ENCODE data around the gene SAYSD1. TPM values are rescaled to one million over a fixed set of nuclear protein-coding genes. Genes with fewer than 3 reads are reported as not detected.

Gene SAYSD1
- total and polyA plus RNA-seq, 2 experiments from 2014 or later = 8.2 to 10.0 TPM

DNA sequence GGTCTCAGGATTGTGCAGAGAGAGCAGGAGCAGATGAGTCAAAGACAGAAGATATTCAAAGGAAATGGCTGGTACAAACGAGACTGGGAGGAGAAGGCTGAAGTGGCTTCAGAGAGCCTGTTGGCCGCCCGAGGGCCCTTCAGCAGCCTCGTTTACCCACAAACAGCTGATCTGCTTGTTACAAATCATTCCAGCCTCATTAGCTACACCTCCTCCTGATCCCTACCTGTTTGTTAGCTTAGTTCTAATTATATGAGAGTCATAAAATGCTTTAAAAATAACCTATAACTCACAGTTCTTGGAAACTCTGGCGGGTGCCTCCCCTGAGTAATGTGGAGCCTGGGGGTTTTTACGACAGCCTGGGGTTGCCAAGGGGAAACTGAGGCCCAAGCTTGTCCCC, 53.8 kb downstream of the SAYSD1 start:
- no peak overlapping the region for H3K4me3 ChIP-seq
- Mint-ChIP-seq H3K27ac (no peak overlapping the region), H3K36me3 (ENCODE audit: low read depth) (peaks cover 3% of the 10 kb centered on the region; the same call in 2 of the 3 replicates), H3K4me3 (no peak overlapping the region), H3K27me3 (ENCODE audit: insufficient read depth, low read depth, poor library complexity) (peaks cover 4% of the 10 kb centered on the region), H3K9me3 (no peaks in the 10 kb centered on the region), H3K4me1 (no peaks in the 10 kb centered on the region)
- H3K4me2 ChIP-seq = no peak overlapping the region
- ATAC-seq = no peak
- no peaks in the 10 kb centered on the region for H3K79me2 ChIP-seq (replicated peaks; ENCODE audit: insufficient read depth)
- TF ChIP-seq JUNB (IDR thresholded peaks at IDR 0.05; ENCODE audit: unreplicated experiment) = no peak
- no peak for TF ChIP-seq NANOG (IDR thresholded peaks at IDR 0.05; ENCODE audit: borderline replicate concordance)
- TF ChIP-seq CREB1 (CRISPR knock-in tag; IDR thresholded peaks at IDR 0.05; ENCODE audit: low read depth) = no peak
- no peak for TF ChIP-seq EZH2 (IDR thresholded peaks at IDR 0.05; ENCODE audit: low read depth, unreplicated experiment)
- TF ChIP-seq, protein P1, sequence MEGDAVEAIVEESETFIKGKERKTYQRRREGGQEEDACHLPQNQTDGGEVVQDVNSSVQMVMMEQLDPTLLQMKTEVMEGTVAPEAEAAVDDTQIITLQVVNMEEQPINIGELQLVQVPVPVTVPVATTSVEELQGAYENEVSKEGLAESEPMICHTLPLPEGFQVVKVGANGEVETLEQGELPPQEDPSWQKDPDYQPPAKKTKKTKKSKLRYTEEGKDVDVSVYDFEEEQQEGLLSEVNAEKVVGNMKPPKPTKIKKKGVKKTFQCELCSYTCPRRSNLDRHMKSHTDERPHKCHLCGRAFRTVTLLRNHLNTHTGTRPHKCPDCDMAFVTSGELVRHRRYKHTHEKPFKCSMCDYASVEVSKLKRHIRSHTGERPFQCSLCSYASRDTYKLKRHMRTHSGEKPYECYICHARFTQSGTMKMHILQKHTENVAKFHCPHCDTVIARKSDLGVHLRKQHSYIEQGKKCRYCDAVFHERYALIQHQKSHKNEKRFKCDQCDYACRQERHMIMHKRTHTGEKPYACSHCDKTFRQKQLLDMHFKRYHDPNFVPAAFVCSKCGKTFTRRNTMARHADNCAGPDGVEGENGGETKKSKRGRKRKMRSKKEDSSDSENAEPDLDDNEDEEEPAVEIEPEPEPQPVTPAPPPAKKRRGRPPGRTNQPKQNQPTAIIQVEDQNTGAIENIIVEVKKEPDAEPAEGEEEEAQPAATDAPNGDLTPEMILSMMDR (conservative IDR thresholded peaks at IDR 0.05; ENCODE audit: low read depth in 2 of 2) = no peak
- H3K27ac ChIP-seq (ENCODE audit: low read depth) = no peak overlapping the region
- H4K20me1 ChIP-seq (replicated peaks; ENCODE audit: insufficient read depth) = no peaks in the 10 kb centered on the region; the same call in 1 of the 2 replicates
- H3K27me3 ChIP-seq (ENCODE audit: insufficient read depth) = no peaks in the 10 kb centered on the region
- no peak for DNase-seq (ENCODE audit: low spot score)
- no peaks in the 10 kb centered on the region for H3K4me1 ChIP-seq (ENCODE audit: insufficient read depth)
- no peaks in the 10 kb centered on the region for H3K36me3 ChIP-seq (ENCODE audit: insufficient read depth)
- no peak overlapping the region for H2AFZ ChIP-seq
- H3F3A ChIP-seq (replicated peaks; ENCODE audit: low read depth) = no peaks in the 10 kb centered on the region
- no peaks in the 10 kb centered on the region for H3K9me2 ChIP-seq (ENCODE audit: insufficient read depth)

DNA sequence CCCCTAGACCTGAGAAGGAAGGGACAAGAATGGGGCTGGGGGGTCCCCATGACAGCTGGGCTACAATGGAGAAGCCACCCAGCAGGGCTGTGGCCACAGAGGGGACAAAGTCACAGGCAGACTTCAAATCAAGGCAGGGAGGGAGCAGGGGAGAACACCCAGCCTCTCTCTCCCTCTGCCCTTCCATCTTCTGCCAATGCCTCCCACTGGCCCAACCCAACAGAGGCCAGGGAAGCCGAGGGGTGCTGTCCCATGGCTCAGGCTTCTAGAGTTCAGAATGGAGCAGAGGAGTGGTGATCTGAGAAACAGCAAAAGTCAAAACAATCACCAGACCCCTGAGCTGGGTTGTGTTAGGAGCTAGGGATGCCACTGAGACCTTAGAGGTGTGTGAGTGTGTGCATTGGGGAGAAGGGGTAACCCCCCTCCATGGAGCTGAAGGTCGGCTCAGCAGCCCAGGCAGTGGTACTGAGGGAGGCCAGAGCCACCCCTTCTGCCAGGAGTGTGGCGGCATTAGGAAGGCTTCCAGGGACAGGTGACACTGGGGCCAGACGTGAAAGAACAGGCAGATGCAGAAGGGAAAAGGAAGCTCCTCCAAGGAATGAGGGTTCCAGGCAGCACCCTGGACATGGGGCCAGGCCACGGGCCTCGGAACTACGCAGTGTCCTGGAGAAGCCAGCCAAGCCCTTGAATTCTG, 54.4 kb downstream of the SAYSD1 start:
- H3K27ac ChIP-seq (ENCODE audit: low read depth) = no peak overlapping the region
- H3K27me3 ChIP-seq (ENCODE audit: insufficient read depth) = no peaks in the 10 kb centered on the region
- DNase-seq (ENCODE audit: low spot score) (no peak), ATAC-seq (no peak)
- H2AFZ ChIP-seq = no peak overlapping the region
- peaks cover 3% of the 10 kb centered on the region; the same call in 2 of the 3 replicates for H3K36me3 Mint-ChIP-seq (ENCODE audit: low read depth)
- H3K4me1 Mint-ChIP-seq = no peaks in the 10 kb centered on the region
- H4K20me1 ChIP-seq (replicated peaks; ENCODE audit: insufficient read depth) = no peaks in the 10 kb centered on the region; the same call in 1 of the 2 replicates
- no peaks in the 10 kb centered on the region for H3K9me3 Mint-ChIP-seq
- no peak overlapping the region for H3K4me2 ChIP-seq
- H3K27ac Mint-ChIP-seq = no peak overlapping the region
- no peaks in the 10 kb centered on the region for H3K36me3 ChIP-seq (ENCODE audit: insufficient read depth)
- H3K9me2 ChIP-seq (ENCODE audit: insufficient read depth) = no peaks in the 10 kb centered on the region
- H3K4me3 Mint-ChIP-seq = no peak overlapping the region
- no peaks in the 10 kb centered on the region for H3F3A ChIP-seq (replicated peaks; ENCODE audit: low read depth)
- no peak overlapping the region for H3K4me3 ChIP-seq
- H3K79me2 ChIP-seq (replicated peaks; ENCODE audit: insufficient read depth) = no peaks in the 10 kb centered on the region
- H3K27me3 Mint-ChIP-seq (ENCODE audit: insufficient read depth, low read depth, poor library complexity) = peaks cover 4% of the 10 kb centered on the region
- H3K4me1 ChIP-seq (ENCODE audit: insufficient read depth) = no peaks in the 10 kb centered on the region
- TF ChIP-seq, protein P2, sequence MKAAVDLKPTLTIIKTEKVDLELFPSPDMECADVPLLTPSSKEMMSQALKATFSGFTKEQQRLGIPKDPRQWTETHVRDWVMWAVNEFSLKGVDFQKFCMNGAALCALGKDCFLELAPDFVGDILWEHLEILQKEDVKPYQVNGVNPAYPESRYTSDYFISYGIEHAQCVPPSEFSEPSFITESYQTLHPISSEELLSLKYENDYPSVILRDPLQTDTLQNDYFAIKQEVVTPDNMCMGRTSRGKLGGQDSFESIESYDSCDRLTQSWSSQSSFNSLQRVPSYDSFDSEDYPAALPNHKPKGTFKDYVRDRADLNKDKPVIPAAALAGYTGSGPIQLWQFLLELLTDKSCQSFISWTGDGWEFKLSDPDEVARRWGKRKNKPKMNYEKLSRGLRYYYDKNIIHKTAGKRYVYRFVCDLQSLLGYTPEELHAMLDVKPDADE (IDR thresholded peaks at IDR 0.05) = no peak
- TF ChIP-seq, protein P3, sequence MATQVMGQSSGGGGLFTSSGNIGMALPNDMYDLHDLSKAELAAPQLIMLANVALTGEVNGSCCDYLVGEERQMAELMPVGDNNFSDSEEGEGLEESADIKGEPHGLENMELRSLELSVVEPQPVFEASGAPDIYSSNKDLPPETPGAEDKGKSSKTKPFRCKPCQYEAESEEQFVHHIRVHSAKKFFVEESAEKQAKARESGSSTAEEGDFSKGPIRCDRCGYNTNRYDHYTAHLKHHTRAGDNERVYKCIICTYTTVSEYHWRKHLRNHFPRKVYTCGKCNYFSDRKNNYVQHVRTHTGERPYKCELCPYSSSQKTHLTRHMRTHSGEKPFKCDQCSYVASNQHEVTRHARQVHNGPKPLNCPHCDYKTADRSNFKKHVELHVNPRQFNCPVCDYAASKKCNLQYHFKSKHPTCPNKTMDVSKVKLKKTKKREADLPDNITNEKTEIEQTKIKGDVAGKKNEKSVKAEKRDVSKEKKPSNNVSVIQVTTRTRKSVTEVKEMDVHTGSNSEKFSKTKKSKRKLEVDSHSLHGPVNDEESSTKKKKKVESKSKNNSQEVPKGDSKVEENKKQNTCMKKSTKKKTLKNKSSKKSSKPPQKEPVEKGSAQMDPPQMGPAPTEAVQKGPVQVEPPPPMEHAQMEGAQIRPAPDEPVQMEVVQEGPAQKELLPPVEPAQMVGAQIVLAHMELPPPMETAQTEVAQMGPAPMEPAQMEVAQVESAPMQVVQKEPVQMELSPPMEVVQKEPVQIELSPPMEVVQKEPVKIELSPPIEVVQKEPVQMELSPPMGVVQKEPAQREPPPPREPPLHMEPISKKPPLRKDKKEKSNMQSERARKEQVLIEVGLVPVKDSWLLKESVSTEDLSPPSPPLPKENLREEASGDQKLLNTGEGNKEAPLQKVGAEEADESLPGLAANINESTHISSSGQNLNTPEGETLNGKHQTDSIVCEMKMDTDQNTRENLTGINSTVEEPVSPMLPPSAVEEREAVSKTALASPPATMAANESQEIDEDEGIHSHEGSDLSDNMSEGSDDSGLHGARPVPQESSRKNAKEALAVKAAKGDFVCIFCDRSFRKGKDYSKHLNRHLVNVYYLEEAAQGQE (IDR thresholded peaks at IDR 0.05; ENCODE audit: unreplicated experiment) = no peak
- TF ChIP-seq JUNB (IDR thresholded peaks at IDR 0.05; ENCODE audit: unreplicated experiment) (no peak), ZNF114 (CRISPR knock-in tag; IDR thresholded peaks at IDR 0.05) (no peak), STAT1 (IDR thresholded peaks at IDR 0.05; ENCODE audit: unreplicated experiment) (no peak), POLR2AphosphoS5 (IDR thresholded peaks at IDR 0.05; ENCODE audit: low read depth) (no peak), CREB1 (CRISPR knock-in tag; IDR thresholded peaks at IDR 0.05; ENCODE audit: low read depth) (no peak), ZNF331 (CRISPR knock-in tag; IDR thresholded peaks at IDR 0.05; ENCODE audit: low read depth) (no peak)
- TF ChIP-seq, protein P1 (conservative IDR thresholded peaks at IDR 0.05; ENCODE audit: low read depth in 2 of 2) = no peak
